NCI-H2107 treated with DMSO at 0.1 percent for 48 hours (cell line): ENCODE data around the gene PXN.
"Not testable (repeated sequence)": the region's sequence is repeated elsewhere in the genome, so short reads cannot be mapped to it uniquely, and the experiment has no call there.

Experiments
- DNase-seq: peaks from one replicate; lab custom pipeline; 2025; ENCODE audit not compliant: unreplicated experiment; lab: John Stamatoyannopoulos, UW

PXN gene

GRCh38 chr12:120211904-120212283 is 53.6 kb downstream of the PXN start:
- no peak for DNase-seq

- DNase-seq: no peak
Measured at GRCh38 chr12:120211243-120211903, 54.2 kb downstream of the PXN start.

GRCh38 chr12:120209851-120210250 is 55.7 kb downstream of the PXN start:
- DNase-seq: no peak

GRCh38 chr12:120207227-120207626 is 58.3 kb downstream of the PXN start:
- no peak for DNase-seq

GRCh38 chr12:120206781-120207180 is 58.7 kb downstream of the PXN start:
- DNase-seq: not testable (repeated sequence)

GRCh38 chr12:120206228-120206627 is 59.3 kb downstream of the PXN start:
- no peak for DNase-seq

- DNase-seq: no peak
Measured at GRCh38 chr12:120204171-120204570, 61.4 kb downstream of the PXN start.

- no peak for DNase-seq
Measured at GRCh38 chr12:120200364-120200800, 65.1 kb downstream of the PXN start.

GRCh38 chr12:120199595-120200306 is 65.8 kb downstream of the PXN start:
- no peak for DNase-seq

GRCh38 chr12:120199025-120199424 is 66.5 kb downstream of the PXN start:
- no peak for DNase-seq

- no peak for DNase-seq
Measured at GRCh38 chr12:120197542-120197887, 68.0 kb downstream of the PXN start.

GRCh38 chr12:120196817-120197541 is 68.6 kb downstream of the PXN start:
- not testable (repeated sequence) for DNase-seq

GRCh38 chr12:120196363-120196762 is 69.2 kb downstream of the PXN start:
- no peak for DNase-seq

GRCh38 chr12:120194534-120195395 is 70.8 kb downstream of the PXN start, which contains the start of gene GCN1:
Gene GCN1 (minus strand): TSS chr12:120194715. CDS start chr12:120194697, 18 bp downstream.
- DNase-seq: peak; percentile 25

- DNase-seq: no peak
Measured at GRCh38 chr12:120194226-120194533, 71.3 kb downstream of the PXN start.

GRCh38 chr12:120193286-120193685 is 72.2 kb downstream of the PXN start:
- not testable (repeated sequence) for DNase-seq

- DNase-seq: no peak
Measured at GRCh38 chr12:120190985-120191480, 74.5 kb downstream of the PXN start.

GRCh38 chr12:120190386-120190785 is 75.1 kb downstream of the PXN start:
- DNase-seq: no peak

GRCh38 chr12:120186654-120187053 is 78.9 kb downstream of the PXN start:
- DNase-seq: no peak

GRCh38 chr12:120183211-120183631 is 82.3 kb downstream of the PXN start:
- no peak for DNase-seq
